ENCODE results near the gene FOXO4. TPM values are rescaled to one million over a fixed set of nuclear protein-coding genes. Genes with fewer than 3 reads are reported as not detected.

Gene FOXO4
- total and polyA plus RNA-seq, 4 donors: 0.50 to 38.2 (median 4.0) TPM

DNA sequence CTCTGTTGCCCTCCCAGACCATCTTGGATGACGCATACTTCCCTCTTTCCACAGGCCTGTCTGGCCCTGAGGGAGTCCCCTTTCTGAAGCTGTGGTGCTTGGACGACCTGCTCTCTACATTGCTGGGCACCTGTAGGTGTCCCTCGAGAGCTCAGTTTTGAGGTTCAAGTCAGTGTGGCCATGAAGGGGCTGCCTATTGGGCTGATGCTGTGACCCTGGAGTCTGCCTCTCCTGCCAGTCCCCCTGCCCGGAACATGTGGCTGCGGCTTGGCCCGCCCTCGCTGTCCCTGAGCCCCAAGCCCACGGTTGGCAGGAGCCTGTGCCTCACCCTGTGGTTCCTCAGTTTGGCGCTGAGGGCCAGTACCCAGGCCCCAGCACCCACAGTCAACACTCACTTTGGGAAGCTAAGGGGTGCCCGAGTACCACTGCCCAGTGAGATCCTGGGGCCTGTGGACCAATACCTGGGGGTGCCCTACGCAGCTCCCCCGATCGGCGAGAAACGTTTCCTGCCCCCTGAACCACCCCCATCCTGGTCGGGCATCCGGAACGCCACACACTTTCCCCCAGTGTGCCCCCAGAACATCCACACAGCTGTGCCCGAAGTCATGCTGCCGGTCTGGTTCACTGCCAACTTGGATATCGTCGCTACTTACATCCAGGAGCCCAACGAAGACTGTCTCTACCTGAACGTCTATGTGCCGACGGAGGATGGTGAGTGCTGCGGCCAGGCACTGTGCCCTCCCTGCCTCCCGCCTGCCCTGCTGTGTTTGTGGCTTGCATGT is 52.0 kb downstream of the FOXO4 start:
- H3K4me3 ChIP-seq (ENCODE audit: low read depth in 1 of 3, low read length in 3 of 3): no peak overlapping the region
- TF ChIP-seq RXRA (IDR thresholded peaks at IDR 0.05): no peak
- TF ChIP-seq NR2F2 (IDR thresholded peaks at IDR 0.05): no peak
- TF ChIP-seq EGR1 (IDR thresholded peaks at IDR 0.05; ENCODE audit: low read depth in 2 of 2): no peak
- TF ChIP-seq, protein P1, sequence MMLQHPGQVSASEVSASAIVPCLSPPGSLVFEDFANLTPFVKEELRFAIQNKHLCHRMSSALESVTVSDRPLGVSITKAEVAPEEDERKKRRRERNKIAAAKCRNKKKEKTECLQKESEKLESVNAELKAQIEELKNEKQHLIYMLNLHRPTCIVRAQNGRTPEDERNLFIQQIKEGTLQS (IDR thresholded peaks at IDR 0.05): no peak
- TF ChIP-seq HNF4G (IDR thresholded peaks at IDR 0.05): no peak
- no peak for TF ChIP-seq FOXA1 (IDR thresholded peaks at IDR 0.05)
- TF ChIP-seq, protein P2, sequence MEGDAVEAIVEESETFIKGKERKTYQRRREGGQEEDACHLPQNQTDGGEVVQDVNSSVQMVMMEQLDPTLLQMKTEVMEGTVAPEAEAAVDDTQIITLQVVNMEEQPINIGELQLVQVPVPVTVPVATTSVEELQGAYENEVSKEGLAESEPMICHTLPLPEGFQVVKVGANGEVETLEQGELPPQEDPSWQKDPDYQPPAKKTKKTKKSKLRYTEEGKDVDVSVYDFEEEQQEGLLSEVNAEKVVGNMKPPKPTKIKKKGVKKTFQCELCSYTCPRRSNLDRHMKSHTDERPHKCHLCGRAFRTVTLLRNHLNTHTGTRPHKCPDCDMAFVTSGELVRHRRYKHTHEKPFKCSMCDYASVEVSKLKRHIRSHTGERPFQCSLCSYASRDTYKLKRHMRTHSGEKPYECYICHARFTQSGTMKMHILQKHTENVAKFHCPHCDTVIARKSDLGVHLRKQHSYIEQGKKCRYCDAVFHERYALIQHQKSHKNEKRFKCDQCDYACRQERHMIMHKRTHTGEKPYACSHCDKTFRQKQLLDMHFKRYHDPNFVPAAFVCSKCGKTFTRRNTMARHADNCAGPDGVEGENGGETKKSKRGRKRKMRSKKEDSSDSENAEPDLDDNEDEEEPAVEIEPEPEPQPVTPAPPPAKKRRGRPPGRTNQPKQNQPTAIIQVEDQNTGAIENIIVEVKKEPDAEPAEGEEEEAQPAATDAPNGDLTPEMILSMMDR (IDR thresholded peaks at IDR 0.05; ENCODE audit: low read depth, low read length, missing input control): no peak
- TF ChIP-seq RAD21 (IDR thresholded peaks at IDR 0.05): no peak
- TF ChIP-seq YY1 (IDR thresholded peaks at IDR 0.05): no peak
- TF ChIP-seq TAF1 (conservative IDR thresholded peaks at IDR 0.05): no peak
- H3K36me3 ChIP-seq (ENCODE audit: control insufficient read depth in 4 of 4, insufficient read depth in 3 of 4, low read depth in 1 of 4, low read length in 3 of 4): peaks cover 0 to 2% (median 0%) of the 10 kb centered on the region in 4 donors
- no peak overlapping the region for H3K27ac ChIP-seq (ENCODE audit: low read depth in 1 of 2, low read length in 2 of 2)
- no peaks in the 10 kb centered on the region for H3K27me3 ChIP-seq (ENCODE audit: control insufficient read depth in 4 of 4, insufficient read depth in 4 of 4, low read length in 3 of 4)
- H3K9me3 ChIP-seq (ENCODE audit: control insufficient read depth in 4 of 4, low read length in 3 of 4): no peaks in the 10 kb centered on the region
- no peak for DNase-seq (ENCODE audit: low spot score)
- peaks cover 0 to 6% (median 3%) of the 10 kb centered on the region in 4 donors for H3K4me1 ChIP-seq (ENCODE audit: control insufficient read depth in 4 of 4, insufficient read depth in 4 of 4, low read length in 3 of 4)
- no peak overlapping the region for H3K9ac ChIP-seq (ENCODE audit: low read depth in 1 of 2, low read length in 2 of 2)
- 92% methylated on average over 28 of the region's 28 CpGs for WGBS

DNA sequence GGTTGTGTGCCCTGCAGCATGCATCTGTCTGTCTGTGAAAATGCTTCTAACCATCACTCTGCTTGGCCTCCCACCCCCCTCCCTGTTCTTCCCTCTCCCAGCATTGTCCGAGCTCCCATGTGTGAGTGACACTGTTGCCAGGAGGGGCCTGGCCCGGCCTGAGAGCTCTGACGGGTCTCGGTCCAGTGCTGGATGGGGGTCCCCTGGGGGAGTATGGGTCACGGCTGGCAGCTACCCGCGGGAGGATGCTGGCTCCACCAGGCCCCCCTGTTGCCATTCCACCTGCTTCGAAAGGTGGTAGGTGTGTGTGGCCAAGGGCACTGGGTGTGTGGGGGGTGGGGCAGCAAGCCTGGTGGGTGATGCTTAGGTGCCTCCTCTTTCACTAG is 52.6 kb downstream of the FOXO4 start:
- 88% methylated on average over 8 of the region's 8 CpGs for WGBS
- Histone ChIP-seq H3K27ac (ENCODE audit: low read depth in 1 of 2, low read length in 2 of 2) (no peak overlapping the region), H3K27me3 (ENCODE audit: control insufficient read depth in 4 of 4, insufficient read depth in 4 of 4, low read length in 3 of 4) (no peaks in the 10 kb centered on the region), H3K9me3 (ENCODE audit: control insufficient read depth in 4 of 4, low read length in 3 of 4) (no peaks in the 10 kb centered on the region), H3K9ac (ENCODE audit: low read depth in 1 of 2, low read length in 2 of 2) (no peak overlapping the region), H3K4me1 (ENCODE audit: control insufficient read depth in 4 of 4, insufficient read depth in 4 of 4, low read length in 3 of 4) (peaks cover 0 to 6% (median 3%) of the 10 kb centered on the region in 4 donors), H3K4me3 (ENCODE audit: low read depth in 1 of 3, low read length in 3 of 3) (no peak overlapping the region), H3K36me3 (ENCODE audit: control insufficient read depth in 4 of 4, insufficient read depth in 3 of 4, low read depth in 1 of 4, low read length in 3 of 4) (no peaks in the 10 kb centered on the region)
- TF ChIP-seq, protein P1 (IDR thresholded peaks at IDR 0.05): no peak
- TF ChIP-seq, protein P2 (IDR thresholded peaks at IDR 0.05; ENCODE audit: low read depth, low read length, missing input control): no peak
- TF ChIP-seq NR2F2 (IDR thresholded peaks at IDR 0.05) (no peak), EGR1 (IDR thresholded peaks at IDR 0.05; ENCODE audit: low read depth in 2 of 2) (no peak), FOXA2 (IDR thresholded peaks at IDR 0.05) (no peak), RXRA (IDR thresholded peaks at IDR 0.05) (no peak), HNF4G (IDR thresholded peaks at IDR 0.05) (no peak), GABPA (IDR thresholded peaks at IDR 0.05 in 1 of 2, conservative IDR thresholded peaks at IDR 0.05 in 1 of 2) (no peak)
- DNase-seq (ENCODE audit: low spot score): no peak
